ENCODE results near the gene DTWD1. TPM values are rescaled to one million over a fixed set of nuclear protein-coding genes. Genes with fewer than 3 reads are reported as not detected.

The DTWD1 gene
- total RNA-seq, 1 donor from 2014 or later = 15.6 TPM

Other genes starting within 250 kb of the DTWD1 start
- gene FGF7, start 197.8 kb upstream of the DTWD1 start, total RNA-seq (ENCODE audit: insufficient read depth, low replicate concordance) = 32.7 TPM
- gene FAM227B, start 230 bp upstream of the DTWD1 start, total RNA-seq (ENCODE audit: insufficient read depth, low replicate concordance) = 8.9 TPM